GM06990 (cell line): ENCODE data around the gene GNAQ.

ENCODE experiments used
- DNase-seq: peaks from one replicate; pipeline ENCODE4 v3.0.0-alpha.2; 2011; ENCODE audit not compliant: insufficient read length; ENCODE audit errors: extremely low read depth
- H3K27me3 ChIP-seq: replicated peaks from 2 replicates; pipeline ENCODE4 v1.6.0; 2011; ENCODE audit warnings: low read length; ENCODE audit not compliant: control insufficient read depth, insufficient read depth
- H3K36me3 ChIP-seq: 2 replicates; pipeline ENCODE4 v1.5.1; 2011; ENCODE audit warnings: low read length; ENCODE audit not compliant: control insufficient read depth, insufficient read depth
- H3K4me3 ChIP-seq: replicated peaks from 2 replicates; pipeline ENCODE4 v1.5.1; 2011; ENCODE audit warnings: low read depth, mild to moderate bottlenecking, control low read depth, low read length
- CTCF ChIP-seq: IDR thresholded peaks from 2 replicates; pipeline ENCODE4 v1.5.1; 2011; ENCODE audit warnings: low read length, control low read depth, mild to moderate bottlenecking, inconsistent platforms; ENCODE audit not compliant: insufficient read depth, poor library complexity, severe bottlenecking

GNAQ gene

GRCh38 chr9:77826621-77827020, 205.0 kb downstream of the GNAQ start:
- H3K4me3 ChIP-seq, result no peak overlapping the region
- no peaks in the 10 kb centered on the region for H3K36me3 ChIP-seq
- TF ChIP-seq CTCF, result no peak
- no peak for DNase-seq
- H3K27me3 ChIP-seq, result no peaks in the 10 kb centered on the region

GRCh38 chr9:77826116-77826515, 205.5 kb downstream of the GNAQ start:
- H3K4me3 ChIP-seq, result no peak overlapping the region
- TF ChIP-seq CTCF, result no peak
- no peaks in the 10 kb centered on the region for H3K36me3 ChIP-seq
- no peak for DNase-seq
- no peaks in the 10 kb centered on the region for H3K27me3 ChIP-seq

GRCh38 chr9:77825361-77825760, 206.2 kb downstream of the GNAQ start:
- no peaks in the 10 kb centered on the region for H3K36me3 ChIP-seq
- TF ChIP-seq CTCF, result no peak
- no peaks in the 10 kb centered on the region for H3K27me3 ChIP-seq
- H3K4me3 ChIP-seq, result no peak overlapping the region
- DNase-seq, result no peak

- DNase-seq, result no peak
- H3K27me3 ChIP-seq, result no peaks in the 10 kb centered on the region
- no peaks in the 10 kb centered on the region for H3K36me3 ChIP-seq
- no peak overlapping the region for H3K4me3 ChIP-seq
- TF ChIP-seq CTCF, result no peak
These were observed 211.2 kb downstream of the GNAQ start for GRCh38 chr9:77820293-77820954.

- DNase-seq, result no peak
These were observed 212.0 kb downstream of the GNAQ start for GRCh38 chr9:77819657-77820056.

More at GRCh38 chr9:77819657-77820056, 212.0 kb downstream of the GNAQ start:
- Histone ChIP-seq H3K4me3 (no peak overlapping the region), H3K36me3 (no peaks in the 10 kb centered on the region), H3K27me3 (no peaks in the 10 kb centered on the region)
- no peak for TF ChIP-seq CTCF
